ENCODE data around the gene SYK. TPM values are rescaled to one million over a fixed set of nuclear protein-coding genes. Genes with fewer than 3 reads are reported as not detected.
A peak's percentile ranks its signal among the peaks of the same experiment; 100 is the strongest.

Gene SYK
- total RNA-seq, 1 donor from 2014 or later, result 26.7 TPM

DNA sequence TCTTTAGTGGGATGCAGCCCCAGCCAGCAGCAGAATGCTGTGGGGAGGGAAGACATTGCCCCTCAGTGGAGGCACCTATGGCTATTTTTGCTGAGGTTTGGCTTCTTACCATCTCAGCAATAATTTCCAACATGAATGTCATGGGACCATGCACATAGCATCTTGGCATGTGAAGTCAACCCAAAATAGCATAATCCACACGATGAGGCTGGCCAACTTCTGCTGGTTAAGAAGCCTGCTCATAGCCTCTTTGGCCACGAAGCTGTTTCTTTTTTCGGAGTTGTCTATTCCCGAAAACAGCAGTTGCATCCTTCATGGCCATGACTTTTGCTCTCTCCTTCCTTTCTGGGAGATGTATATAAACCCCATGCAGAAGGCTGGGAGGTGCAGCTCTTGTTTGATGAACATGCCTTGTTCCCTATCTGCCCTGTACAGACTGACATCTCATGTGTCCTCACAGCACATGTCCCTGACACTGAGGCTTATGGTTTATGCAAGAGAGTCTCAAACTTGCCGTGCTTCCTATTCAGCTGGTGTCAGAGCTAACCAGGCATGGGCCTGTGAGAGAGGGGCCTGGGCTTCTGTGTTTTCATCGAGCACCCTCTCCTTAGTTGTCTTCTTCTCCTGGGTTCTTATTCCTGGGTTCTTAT, 45.3 kb downstream of the SYK start:
- DNase-seq (ENCODE audit: low spot score), result peak; percentile 47

DNA sequence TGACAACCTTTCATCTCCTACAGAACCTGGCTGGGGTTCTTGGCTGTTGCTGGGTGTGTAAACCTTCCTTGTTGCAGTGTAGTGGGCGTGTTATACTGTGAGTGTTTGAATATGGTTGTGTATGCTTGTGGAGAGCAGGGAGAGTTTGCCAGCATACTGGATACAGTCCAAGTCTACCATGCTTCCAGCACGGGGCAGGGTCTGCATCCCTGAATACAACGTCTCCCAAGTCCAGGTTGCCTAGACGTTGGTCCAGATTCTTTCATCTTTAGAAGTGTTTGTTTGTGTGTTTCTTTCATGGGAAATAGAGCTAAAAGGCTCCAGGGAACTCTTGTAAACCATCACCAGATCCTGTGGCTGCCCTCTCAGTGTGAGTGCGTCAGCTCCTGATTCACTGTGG, 46.4 kb downstream of the SYK start:
- DNase-seq (ENCODE audit: low spot score), result peak; percentile 47

DNA sequence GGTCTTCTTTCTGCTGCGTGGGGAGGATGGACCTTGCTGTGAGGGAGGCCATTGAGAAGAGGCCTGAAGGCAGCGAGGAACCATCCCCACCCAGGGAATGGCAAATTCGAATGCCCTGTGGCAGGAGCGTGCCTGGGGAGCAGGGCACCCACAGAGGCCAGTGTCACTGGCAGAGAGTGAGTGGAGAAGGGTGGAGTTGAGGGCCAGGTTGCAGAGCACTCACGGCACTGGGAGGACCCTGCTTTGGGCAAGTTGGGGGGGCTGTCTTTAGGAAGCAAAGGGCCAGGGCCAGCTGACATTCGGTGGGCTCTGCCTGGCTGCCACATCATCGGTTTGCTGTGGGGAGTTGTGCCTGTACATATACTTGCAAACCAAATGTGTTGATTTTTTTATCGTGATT, 47.2 kb downstream of the SYK start:
- peak; percentile 45 for DNase-seq (ENCODE audit: low spot score)

DNA sequence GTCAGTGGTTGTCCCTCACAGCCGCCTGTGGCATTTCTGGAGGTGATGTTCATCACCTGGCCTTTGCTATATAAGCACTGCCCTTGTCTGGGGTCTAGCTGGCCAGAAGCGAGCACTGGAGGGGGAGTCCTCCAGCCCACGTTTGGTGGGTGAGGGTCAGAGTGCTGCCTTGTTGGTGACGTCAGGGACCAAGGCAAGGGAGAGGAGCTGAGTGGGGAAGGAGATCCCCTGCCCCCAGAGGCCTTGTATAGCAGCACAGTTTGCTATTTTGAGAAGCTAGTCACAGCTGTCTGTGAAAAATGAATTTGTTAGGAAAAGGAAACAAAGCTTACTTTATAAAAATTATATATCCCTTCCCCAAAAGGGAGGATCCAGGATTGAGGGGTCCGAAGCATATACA, 49.8 kb downstream of the SYK start:
- DNase-seq (ENCODE audit: low spot score), result no peak

DNA sequence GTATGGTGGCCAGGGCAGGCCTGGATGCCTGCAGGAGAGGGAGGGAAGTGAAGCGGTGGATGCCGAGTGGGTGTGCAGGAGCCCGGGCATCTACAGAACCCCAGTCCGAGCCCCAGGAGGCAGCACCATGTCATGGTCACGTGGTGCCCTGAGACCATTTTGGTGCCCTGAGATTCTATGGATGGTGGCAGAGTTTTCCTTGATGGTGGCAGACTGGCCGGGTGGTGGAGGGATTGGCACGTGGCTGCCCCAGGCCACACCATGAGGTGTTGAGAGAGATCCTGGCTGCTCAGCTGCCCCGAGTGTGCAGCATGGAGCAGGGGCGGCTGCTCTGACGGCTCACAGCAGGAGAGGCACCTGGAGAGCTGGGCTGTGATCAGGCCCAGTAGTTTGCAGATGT, 52.3 kb downstream of the SYK start:
- no peak for DNase-seq (ENCODE audit: low spot score)

DNA sequence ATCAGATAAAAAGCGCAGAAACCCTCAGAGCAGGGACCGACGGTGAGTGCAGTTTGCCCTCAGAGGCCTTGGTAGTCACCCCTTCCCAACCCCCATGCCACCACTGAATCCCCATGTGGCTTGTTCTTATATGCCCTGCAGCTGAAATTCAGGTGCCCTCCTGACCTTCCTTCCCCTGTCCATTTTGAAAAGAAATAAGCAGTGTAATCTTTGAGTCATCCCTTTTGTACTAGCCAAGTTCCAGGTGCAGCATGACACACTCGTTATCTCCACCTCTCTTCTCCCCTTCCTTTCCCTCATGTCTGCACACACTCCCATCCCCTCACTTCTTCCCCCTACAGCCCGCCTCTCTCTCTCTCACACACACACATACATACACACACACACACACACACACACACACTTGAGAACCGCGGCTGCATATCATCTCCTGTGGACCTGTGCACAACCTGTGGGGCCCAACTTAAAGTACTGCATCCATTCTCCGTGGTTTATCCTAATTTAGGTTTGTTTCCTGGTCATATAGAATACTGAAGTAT, 53.1 kb downstream of the SYK start:
- no peak for DNase-seq (ENCODE audit: low spot score)

DNA sequence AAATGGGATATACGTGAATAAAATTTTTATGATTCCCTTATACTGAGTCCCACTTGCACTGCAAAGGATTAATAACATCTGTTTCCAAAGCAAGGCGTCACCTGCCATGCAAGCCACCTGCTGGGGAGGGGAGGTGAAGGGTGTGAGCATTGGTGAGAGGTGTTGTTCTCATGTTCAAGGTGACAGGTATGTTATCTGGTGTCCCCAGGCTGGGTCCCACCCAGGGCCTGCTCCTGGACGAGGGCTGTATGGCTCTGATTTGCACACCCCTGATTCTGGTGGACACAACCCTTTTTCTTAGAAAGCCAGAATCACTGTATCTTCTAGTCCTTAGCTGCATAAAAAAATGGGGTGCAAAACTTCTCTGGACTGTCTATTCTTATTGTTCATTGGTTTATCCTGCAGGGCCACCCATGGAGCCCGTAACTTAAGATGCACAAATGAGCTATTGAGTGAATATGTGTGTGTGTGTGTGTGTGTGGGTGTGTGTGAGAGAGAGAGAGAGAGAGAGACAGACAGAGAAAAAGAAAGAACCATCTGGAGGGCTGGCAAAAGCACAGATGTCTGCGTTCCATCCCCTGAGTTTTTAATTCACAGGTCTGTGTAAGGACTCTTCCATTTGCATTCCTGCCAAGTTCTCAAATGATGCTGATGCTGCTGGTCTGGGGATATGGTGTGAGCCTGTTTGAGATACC, 53.7 kb downstream of the SYK start:
- DNase-seq (ENCODE audit: low spot score), result no peak

DNA sequence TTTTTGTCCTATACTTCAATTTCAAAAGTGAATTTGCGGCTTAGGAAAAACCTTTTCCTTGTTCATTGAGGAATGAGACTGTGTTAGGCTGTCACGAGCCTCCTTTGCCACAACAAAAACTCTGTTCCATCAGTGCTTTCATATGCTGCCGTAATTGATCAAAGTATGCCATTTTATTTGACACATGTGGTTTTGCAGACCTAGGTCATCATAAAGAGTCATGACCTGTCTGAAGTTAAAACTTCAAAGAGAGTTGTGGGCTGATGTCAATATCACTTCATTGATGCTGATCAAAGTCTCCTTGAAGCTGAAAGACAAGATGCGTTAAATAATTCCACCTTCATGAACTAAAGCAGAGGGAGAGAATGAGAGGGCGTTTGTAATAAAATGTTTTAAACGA, 55.5 kb downstream of the SYK start:
- DNase-seq (ENCODE audit: low spot score), result no peak

DNA sequence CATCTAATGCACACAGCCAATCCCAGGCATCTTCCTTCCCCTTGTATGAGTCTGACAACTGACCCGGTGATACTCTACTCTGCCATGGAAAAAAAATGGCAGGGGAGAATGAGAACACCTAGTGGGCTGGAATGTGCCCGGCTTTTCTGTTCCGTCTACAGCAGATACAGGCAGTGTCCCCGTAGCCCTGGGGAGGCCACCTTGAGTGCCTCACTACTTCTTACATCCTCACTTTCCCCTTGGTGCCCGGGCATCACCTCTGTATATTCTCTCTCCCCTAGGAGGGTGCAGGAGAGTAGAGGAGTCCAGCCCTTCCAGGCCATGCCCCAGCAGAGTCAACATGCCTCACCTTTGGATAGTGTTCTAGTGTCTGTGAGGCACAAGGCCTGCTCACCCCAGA, 56.2 kb downstream of the SYK start:
- no peak for DNase-seq (ENCODE audit: low spot score)

DNA sequence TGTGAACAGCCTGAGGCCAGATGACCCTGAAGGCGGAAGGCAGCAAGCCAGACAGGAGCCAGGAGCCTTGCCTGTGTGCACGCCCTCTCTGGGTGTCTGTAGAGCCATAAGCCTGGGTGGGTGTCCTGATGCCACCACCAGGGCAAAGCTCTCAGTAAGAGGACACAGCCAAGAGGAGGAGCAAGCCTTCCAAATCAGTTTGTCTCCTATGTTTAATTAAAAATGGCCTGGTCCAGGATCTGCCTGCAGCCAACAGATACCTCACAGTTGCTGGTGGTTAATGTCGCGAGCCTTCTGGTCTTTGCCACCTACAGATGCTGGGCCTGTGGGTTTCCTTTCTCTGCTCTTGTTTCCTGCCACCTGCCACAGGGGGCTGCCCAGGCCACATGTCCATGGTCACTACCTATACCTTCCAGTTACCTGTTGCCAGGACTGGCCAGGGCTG, 56.9 kb downstream of the SYK start:
- DNase-seq (ENCODE audit: low spot score), result no peak

DNA sequence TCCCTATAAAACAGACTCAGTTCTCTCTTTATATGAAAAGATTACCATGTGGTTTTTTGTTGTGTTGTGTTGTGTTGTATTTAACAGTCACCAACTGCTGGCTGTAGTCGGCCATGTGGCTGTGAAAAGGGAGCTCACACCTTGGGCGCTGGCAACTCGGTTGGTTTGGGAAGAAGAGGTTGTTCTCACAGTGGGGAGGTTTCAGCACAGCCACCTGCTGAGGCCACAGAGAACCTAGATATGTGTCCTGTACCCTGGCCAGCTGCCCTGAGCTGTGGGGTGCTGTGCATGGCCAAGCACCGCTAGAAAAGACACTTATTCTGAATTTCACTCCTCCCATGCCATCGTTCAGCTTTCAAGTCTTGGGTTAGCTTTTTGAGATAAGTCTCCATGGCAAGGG, 58.8 kb downstream of the SYK start:
- no peak for DNase-seq (ENCODE audit: low spot score)

DNA sequence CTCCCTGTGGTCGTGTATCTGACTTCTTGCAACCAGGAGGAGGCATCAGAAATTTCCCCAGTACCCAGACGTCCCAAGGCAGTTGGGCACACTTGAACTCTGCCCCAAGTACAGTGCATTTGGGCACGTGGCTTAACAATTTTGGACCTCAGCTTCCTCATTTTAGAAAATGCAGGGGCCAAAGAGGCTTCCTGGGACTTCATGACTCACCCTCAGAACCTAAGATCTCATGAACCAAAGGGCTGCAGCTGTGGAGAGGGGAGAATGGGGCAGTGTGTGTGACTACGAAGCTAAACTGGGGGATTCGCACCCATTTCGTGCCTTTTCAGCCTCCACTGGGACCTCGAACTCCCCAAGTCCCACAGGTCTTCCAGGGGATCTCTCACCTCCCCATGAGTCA, 59.2 kb downstream of the SYK start:
- DNase-seq (ENCODE audit: low spot score), result no peak

DNA sequence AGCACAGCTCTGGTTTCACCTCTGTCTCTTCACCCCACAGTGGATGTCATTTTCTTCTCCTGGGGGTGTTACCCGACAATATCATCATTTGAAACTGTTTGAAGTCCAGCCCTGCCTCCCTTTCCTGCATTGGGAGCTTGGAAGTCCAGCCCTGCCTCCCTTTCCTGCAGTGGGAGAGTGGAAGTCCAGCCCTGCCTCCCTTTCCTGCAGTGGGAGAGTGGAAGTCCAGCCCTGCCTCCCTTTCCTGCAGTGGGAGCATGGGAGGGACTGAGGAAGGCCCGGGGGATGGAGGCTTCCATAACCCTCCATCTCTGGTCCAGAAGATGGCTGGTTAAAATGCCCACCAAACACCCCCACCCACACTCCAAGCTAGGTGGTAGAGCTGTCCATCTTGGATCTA, 59.8 kb downstream of the SYK start:
- DNase-seq (ENCODE audit: low spot score), result no peak

DNA sequence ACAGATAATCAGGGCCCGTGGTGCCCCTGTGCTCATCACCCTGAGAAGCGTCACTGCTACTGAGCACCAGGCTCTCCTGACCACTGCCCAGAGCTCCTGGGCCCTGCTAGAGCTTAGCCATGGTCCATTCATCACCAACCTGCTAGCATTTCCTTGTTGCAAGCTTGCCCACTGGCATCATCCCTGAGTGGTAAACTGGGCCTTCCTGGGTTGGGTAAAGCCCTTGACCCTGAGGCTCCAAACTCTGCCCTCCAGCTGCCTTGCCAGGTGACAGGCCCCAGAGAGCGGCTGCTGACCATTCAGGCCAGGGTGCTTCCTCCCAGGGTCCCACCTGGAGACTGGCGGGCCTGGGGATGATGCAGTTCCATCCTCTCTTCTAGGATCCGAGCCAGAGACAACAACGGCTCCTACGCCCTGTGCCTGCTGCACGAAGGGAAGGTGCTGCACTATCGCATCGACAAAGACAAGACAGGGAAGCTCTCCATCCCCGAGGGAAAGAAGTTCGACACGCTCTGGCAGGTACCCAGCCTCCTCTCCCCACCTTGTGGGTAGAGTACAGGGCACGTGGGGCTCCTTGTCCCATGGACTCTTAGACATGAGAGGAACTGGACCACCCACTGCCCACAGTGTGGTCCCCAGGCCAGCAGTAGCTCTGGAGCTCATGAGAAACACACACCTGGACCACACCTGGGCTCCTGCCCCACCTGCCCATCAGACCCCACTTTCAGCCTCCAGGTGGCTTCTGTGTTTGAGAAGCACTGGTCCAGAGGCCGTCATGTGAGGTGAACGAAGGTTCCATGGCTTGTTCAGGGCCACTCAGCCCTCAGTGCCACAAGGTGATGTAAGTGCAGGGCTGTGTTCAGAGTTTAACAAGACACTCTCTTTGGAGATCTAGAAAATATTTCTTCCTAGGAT, 60.5 kb downstream of the SYK start:
- DNase-seq (ENCODE audit: low spot score), result no peak

DNA sequence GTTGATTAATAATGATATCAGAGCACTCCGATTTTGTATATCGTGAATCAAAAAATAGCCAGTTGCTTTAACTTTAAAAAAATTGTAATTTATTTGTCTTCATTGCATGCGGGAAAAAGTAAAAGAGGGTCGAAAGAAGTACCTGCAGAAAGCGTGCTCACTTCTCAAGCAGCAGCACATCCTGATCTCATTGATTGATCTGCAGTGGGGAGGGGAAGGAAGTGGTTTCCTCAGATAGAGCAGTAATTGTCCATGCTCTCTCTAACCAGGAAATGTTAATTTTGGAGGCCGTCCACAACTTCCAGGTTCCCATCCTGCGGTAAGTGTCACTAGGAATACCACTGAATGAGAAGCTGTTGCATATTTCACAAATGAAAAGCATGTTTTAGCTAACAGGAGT, 63.2 kb downstream of the SYK start:
- DNase-seq (ENCODE audit: low spot score), result no peak

DNA sequence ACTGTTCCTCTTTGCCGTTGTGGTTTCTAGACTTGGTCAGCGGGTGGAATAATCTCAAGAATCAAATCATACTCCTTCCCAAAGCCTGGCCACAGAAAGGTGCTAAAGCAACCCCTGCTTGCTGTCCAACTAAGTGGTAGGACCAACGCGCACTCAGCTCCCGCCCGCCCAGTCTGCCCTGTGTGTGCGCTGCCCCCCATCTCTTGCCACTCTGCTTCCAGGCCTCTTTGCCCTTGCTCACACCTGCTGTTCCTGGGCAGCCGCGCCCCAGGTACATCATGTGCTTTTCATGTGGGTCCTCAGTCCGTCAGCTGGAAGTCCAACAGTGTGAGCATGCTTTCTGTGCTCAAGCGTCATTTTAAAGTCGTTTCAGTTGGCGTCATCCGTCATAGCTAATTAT, 65.5 kb downstream of the SYK start:
- DNase-seq (ENCODE audit: low spot score), result no peak

DNA sequence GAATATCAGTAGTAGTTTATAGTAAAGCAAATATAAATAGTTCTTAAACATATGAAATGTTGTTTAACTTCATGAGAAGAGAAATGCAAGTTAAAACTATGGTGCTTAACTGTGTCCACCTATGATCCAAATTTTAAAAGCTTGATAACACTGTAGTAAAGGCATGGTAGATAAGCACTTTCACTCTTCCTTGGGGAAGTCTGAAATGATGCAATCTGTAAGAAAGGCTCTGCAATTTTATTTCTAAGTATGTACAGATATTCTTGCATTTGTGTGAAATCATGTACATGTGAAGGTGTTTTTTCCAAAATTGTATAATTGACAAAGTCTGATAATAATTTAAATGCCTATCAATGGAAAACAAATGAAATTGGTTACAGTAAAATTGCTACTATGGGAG, 66.9 kb downstream of the SYK start:
- no peak for DNase-seq (ENCODE audit: low spot score)

DNA sequence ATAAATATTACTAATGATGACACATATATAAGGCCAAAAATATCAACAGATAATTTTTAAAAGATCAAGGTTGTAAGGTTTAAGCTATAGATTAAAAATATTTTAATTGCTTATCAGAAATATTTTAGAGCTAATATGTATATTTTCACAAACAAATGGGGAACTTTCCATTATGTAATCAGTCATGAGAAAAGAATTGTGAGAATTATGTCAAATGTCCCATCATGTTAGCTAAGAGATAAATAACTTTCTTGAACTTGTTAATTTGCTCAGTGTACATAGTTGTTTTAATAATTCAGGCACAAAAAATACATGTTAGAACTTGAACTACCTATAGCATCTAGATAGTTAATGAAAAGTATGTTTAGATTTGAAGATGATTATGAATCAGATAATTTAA, 67.7 kb downstream of the SYK start:
- DNase-seq (ENCODE audit: low spot score), result no peak

DNA sequence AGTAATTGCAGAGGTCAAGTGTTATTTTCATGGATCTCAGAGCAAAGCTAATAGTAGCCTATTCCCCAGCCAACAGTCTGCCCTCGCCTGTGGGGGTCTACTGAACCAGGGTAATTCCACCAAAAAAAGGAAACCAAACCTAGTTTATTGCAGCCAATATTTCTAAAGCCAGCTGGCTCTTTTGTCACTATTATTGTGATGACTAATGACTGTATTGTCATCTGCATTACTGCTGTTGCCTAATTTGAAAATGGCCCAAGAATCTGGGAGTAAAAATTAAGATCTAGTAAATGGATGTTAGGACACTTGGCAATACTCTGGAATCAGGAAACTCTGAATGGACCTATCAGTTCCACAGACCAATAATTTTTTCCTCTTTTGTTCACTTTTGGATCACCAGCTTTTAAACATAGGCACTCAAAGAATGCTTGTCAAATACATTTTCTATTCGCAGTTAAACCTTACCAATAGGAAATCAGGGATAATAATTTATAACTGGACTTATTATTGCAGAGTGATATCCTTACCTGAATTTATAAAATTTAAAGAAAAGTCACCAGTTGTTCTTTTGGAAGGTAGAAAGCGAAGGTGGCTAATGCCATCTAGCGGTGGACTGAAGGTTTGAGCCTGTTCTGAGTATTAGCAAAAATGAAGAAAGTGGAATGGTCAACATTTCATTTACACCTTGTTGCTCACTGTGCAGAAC, 69.2 kb downstream of the SYK start:
- no peak for DNase-seq (ENCODE audit: low spot score)

DNA sequence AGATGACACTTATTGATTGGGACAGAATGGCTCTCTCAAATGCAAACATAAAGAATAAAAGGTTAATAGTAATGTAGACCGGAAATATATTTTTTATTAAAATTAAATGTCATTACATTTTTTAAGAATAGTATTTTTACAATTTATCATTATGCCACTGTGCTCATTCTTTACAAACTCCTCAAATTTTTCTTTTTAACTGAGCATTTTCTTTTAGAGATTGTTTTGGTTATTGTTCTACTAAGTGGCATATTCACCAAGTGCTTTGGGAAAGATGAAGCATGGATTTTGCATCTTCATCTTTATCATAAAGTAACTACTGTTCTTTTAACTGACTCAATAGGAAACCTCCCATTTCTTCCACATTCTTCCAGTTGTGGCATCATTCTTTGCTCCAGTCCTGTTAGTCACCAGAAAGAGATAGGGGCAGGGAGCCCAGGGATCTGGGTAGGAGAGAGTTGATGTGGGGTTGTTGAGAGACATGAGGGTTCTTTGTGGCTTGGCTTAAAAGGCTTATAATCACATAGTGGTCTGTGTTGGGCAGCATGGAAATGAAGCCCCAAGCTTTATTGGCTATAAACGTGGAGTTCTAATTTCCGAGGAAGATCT, 69.8 kb downstream of the SYK start:
- no peak for DNase-seq (ENCODE audit: low spot score)

DNA sequence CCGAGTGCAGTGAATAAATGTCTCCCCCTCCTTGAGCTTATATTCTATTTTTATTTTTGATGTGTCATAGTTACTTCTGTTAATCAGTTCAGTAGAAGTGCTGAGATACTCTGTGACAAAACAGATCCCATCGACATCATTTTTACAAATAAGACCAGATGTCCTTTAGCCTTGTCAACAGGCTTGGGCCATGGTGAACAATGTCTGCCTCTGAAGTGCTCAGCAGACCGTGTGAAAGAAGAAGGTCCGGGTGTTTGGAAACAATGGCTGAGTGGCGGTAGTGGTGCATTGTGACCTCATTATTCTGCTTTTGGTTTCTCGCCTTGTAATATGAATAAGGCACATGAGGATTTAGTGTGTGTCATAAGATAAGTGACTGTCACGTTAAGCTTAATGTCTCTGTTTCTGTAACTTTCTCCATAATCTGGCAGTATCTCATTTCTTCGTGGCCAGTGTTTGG, 71.2 kb downstream of the SYK start:
- DNase-seq (ENCODE audit: low spot score), result no peak

Measured in mesenteric fat pad (tissue), 1 donor.